HG03565 (cell line): ENCODE data around the gene CASP6.
"Not testable (repeated sequence)": the region's sequence is repeated elsewhere in the genome, so short reads cannot be mapped to it uniquely, and the experiment has no call there.

ENCODE experiments used
- ATAC-seq: cut with Tn5 transposase; IDR thresholded peaks from one replicate; pipeline ENCODE4 v1.9.1; 2021; ENCODE audit warnings: mild to moderate bottlenecking, moderate library complexity; ENCODE audit not compliant: unreplicated experiment

Gene CASP6

GRCh38 chr4:109721033-109721432, 17.8 kb upstream of the CASP6 start:
- no peak for ATAC-seq

GRCh38 chr4:109719604-109720003, 16.4 kb upstream of the CASP6 start:
- ATAC-seq = no peak

- ATAC-seq = no peak
Measured at GRCh38 chr4:109718759-109719158, 15.5 kb upstream of the CASP6 start.

GRCh38 chr4:109713500-109713899, 10.3 kb upstream of the CASP6 start:
- ATAC-seq = no peak

- ATAC-seq = peak; percentile 92
Measured at GRCh38 chr4:109708990-109709389, 5.7 kb upstream of the CASP6 start.

- no peak for ATAC-seq
Measured at GRCh38 chr4:109708435-109708834, 5.2 kb upstream of the CASP6 start.

- ATAC-seq = no peak
Measured at GRCh38 chr4:109703664-109704361, 568 bp upstream of the CASP6 start.

GRCh38 chr4:109701566-109702410, 1.5 kb downstream of the CASP6 start:
- ATAC-seq = no peak

GRCh38 chr4:109699553-109700225, 3.6 kb downstream of the CASP6 start:
- ATAC-seq = no peak

GRCh38 chr4:109698656-109699055, 4.6 kb downstream of the CASP6 start:
- ATAC-seq = no peak

- ATAC-seq = no peak
Measured at GRCh38 chr4:109691411-109691920, 11.8 kb downstream of the CASP6 start.

GRCh38 chr4:109690690-109691410, 12.4 kb downstream of the CASP6 start:
- peak; percentile 73 for ATAC-seq

- no peak for ATAC-seq
Measured at GRCh38 chr4:109684727-109685126, 18.5 kb downstream of the CASP6 start.

- ATAC-seq = no peak
Measured at GRCh38 chr4:109683621-109684253, 19.5 kb downstream of the CASP6 start.

- no peak for ATAC-seq
Measured at GRCh38 chr4:109682875-109683274, 20.4 kb downstream of the CASP6 start.

GRCh38 chr4:109678925-109679324, 24.3 kb downstream of the CASP6 start:
- not testable (repeated sequence) for ATAC-seq

- ATAC-seq = not testable (repeated sequence)
Measured at GRCh38 chr4:109678472-109678871, 24.8 kb downstream of the CASP6 start.

GRCh38 chr4:109676886-109677285, 26.4 kb downstream of the CASP6 start:
- ATAC-seq = no peak

- ATAC-seq = no peak
Measured at GRCh38 chr4:109675843-109676242, 27.4 kb downstream of the CASP6 start.

GRCh38 chr4:109675181-109675580, 28.1 kb downstream of the CASP6 start:
- no peak for ATAC-seq
